GM19438 (cell line): ENCODE measurements around the gene SAG.
"Not testable (repeated sequence)": the region's sequence is repeated elsewhere in the genome, so short reads cannot be mapped to it uniquely, and the experiment has no call there.

Source experiments
- ATAC-seq: cut with Tn5 transposase; IDR thresholded peaks from one replicate; pipeline ENCODE4 v1.9.1; 2021; ENCODE audit warnings: low read depth; ENCODE audit not compliant: unreplicated experiment

Gene SAG

GRCh38 chr2:233374776-233375175 lies 67.2 kb downstream of the SAG start:
- not testable (repeated sequence) for ATAC-seq

- no peak for ATAC-seq
These were observed 68.1 kb downstream of the SAG start for GRCh38 chr2:233375490-233376314.

- no peak for ATAC-seq
These were observed 71.4 kb downstream of the SAG start for GRCh38 chr2:233379034-233379433.

GRCh38 chr2:233379441-233379840 lies 71.8 kb downstream of the SAG start:
- ATAC-seq, result no peak

- ATAC-seq, result no peak
These were observed 72.7 kb downstream of the SAG start for GRCh38 chr2:233380132-233380895.

GRCh38 chr2:233380995-233381637 lies 73.5 kb downstream of the SAG start:
- ATAC-seq, result no peak

- ATAC-seq, result no peak
These were observed 74.0 kb downstream of the SAG start for GRCh38 chr2:233381638-233381995.

- ATAC-seq, result no peak
These were observed 76.4 kb downstream of the SAG start for GRCh38 chr2:233384015-233384414.

GRCh38 chr2:233384811-233385488 lies 77.3 kb downstream of the SAG start:
- peak; percentile 25 for ATAC-seq

GRCh38 chr2:233385489-233386044 lies 78.0 kb downstream of the SAG start:
- peak; percentile 71 for ATAC-seq

- ATAC-seq, result no peak
These were observed 78.9 kb downstream of the SAG start for GRCh38 chr2:233386382-233387041.

- no peak for ATAC-seq
These were observed 79.6 kb downstream of the SAG start for GRCh38 chr2:233387225-233387624.

- no peak for ATAC-seq
These were observed 80.3 kb downstream of the SAG start for GRCh38 chr2:233387667-233388528.

- no peak for ATAC-seq
These were observed 82.0 kb downstream of the SAG start for GRCh38 chr2:233389601-233390125.

- no peak for ATAC-seq
These were observed 88.1 kb downstream of the SAG start for GRCh38 chr2:233395687-233396086.
